SIG-M5 (cell line): Measurements from ENCODE around the gene TMEM258.

Experiments used
- DNase-seq: peaks from one replicate; lab custom pipeline; 2025; lab: John Stamatoyannopoulos, UW

Gene TMEM258

DNA sequence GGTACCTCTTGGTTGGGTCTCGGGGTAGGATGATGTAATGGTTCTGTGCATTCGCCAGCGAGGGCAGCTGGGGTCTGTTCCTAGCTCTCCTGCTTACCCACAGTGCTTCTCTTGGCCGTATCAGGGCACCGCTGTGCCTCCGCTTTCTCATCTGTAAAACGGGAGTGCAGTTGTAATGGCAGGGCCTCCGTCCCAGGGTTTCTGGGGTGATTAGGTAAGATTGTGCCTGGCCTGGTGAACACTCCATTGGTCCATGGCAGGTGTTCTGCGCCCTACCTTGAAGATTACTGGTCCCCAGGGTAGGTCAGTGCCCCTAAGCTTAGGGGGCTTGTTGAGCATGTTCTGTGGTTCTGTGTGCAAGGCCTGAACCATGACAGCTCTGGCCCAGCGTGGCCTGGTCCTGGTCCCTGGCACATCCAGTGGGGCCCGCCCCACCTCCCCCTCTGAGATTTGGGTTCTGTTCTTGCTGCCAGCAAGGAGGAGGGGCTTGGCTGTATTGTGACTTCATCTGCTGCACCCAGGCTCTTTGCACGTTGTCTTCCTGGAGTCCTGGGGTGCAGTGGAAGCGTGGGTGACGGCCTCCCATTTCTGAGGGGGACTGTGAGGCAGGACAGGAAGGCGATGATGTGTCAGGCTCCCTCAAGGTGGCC lies 35.1 kb downstream of the TMEM258 start:
- DNase-seq: no peak

DNA sequence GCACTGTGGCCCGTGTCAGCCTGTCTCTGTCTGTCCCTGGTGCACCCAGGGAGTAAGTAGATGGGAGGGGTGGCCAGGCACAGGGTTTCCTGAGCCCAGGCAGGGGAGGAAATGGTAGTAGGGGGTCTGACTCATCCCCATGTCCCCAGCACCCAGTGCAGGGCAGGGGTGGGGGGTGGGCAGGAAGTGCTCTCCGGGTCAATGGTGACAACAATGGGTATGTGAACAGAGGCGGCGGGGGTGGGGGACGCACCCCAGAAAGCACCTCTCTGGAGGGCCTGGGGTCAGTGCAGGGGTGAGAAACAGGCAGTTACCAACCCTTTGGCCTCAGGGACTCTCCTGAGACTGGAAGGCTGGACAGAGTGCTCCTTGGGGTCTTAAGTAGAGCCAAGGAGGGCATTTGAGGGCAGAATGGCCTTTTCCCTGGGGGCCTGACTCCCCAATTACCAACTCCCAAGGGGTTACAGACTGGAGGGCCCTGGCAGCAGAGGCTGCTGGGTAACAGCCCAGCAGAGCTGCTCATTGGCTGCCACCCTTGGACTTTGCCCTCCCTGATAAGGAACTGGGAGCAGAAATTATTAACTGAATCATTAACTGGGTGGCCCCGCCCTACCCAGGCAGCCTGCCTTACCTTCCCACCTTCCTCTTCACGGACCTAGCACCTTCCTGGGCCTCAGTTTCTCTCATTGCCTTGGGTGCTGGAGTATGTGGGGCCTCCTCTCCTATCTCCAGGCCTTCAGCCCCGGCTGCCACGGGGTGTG lies 35.8 kb downstream of the TMEM258 start:
- DNase-seq: no peak

DNA sequence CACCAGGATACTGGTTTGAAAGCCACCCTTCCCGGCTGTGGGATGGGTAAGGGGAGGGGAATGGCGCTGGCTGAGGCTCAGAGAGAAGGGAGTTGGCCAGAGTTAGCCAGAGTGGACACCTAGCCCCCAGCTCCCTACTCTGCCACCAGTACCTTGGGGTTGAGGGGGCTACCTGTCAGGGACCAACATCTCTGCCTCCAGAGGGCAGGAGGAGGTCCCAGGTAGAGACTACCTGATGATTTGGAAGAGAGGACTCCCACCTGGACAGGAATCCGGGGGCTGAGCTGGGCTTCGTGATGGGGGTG lies 36.3 kb downstream of the TMEM258 start:
- DNase-seq: no peak

DNA sequence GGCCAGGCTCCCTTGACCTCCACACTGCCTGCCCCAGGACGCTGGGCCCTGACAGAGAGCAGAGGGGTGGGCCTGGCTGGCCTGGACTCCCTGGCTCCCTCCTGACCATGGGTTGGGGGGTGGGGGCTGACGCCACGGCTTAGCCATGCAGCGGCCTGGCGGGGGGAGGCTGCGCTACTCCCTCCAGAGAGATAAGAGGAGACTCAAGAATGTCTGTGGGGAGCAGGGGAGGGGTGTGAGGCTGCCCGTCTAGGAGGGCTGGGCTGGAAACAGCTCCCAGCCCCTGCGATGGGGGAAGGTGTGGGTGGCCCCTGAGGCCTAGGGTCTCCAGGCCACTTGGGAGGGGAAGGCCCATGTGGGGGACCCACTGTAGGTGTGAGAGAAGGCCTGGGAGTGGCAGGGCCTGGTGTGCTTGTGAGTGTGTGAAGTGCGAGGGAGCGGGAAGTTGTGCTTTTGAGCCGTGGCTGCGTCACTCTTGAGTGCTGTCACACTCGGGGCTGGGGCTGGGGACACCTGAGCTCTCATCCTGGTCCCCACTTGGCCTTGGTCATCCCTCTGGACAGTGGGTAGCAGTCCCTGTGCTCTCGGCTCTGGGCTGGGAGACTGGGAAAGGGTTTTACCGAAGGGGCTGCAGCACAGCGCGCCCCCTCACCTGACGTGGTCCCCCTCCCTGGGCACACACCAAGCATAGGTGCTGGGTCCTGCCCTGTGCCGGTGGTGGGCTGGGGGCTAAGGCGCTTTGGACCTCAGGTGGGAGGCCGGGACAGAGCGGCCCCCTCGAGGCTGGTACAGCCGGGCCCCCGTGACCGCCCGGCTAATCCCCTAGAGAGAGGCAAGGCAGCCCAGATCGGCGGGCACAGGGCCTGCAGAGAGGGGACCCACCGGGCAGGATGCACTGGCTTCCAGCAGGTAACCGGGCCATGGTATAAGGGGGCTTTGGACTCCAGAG lies 37.6 kb downstream of the TMEM258 start:
- DNase-seq: no peak

DNA sequence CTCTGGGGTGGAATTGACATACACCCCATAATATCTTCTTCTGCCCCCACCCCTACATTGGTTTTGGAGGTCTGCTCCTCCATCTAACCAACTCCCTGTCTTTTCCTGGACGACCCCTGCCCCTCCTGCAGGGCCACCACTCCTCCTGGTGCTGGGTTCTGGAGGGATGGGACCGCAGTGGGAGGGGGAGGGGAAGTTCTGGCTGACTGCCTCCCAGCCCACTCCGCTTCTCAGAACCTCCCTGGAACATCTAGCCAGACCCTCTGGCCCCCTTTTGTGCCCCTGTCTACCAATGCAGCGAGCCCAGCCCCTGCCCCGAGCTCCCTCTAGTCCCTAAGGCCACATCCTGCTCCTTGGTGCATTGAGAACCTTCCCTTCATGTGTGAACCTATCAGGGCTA lies 38.7 kb downstream of the TMEM258 start:
- no peak for DNase-seq

DNA sequence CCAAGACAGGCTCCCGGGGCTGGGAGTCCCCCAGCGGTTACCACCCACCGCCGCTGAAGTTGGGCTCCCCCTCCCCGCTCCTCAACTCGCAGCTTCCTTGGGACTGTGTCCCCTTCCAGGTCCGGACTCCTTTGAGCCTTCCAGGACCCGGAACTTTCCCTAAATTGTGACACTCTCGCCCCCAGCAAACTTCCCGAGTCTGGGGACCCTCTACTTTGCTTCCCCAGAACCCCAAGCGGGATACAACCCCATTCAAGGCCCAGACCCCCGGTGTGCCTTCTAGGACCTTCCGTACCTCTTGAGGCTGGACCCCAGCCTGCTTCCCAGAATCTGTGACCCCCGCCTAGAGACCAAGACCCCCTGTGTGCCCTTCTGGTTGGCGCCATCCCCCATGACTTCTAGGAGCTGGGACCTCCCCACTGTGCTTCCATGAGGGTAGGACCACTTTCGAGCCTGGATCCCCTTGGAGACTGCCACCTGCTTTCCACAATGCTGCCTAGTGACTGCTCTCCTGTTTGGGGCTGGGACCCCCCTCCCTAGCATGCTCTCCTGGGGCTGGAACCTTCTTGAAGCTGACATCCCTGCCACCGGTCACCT lies 39.4 kb downstream of the TMEM258 start:
- no peak for DNase-seq

DNA sequence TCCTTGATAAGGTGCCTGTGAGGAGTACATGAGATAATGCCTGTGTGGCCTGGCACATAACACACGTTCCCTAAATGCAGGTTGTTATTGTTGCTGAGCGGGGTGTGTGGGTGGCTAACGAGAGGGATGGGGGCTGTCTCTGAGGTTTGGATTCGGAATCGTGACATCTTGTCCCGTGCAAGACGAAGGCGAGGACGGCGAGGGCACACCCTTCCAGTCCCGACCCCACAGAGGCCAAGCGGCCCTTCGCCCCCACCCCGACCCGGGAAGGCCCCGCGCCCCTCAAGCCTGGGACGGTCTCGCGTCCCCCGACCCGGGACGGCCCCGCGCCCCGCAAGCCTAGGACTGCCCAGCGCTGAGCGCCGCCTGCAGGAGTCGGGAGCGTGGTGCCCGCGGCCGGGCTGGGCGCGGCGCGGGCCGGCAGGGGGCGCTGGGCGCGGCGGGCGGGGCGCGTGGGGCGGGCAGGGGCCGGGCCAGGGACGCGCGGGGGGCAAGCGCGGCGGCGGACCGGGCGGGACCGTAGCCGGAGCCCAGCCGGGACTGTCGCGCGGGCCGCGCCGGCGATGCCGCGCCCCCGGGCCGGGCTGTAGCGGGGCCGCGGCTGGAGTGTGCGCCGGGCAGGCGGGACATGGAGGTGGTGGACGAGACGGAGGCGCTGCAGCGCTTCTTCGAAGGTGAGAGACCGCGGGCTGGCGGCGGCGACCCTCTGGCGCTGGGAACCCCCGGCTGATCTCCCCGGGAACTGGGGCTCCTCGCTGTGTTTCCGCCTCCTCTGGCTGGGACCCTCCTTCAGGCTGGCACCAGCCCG lies 40.1 kb downstream of the TMEM258 start, which contains the start of gene MYRF:
TSS of gene MYRF (plus strand) at position 520 of the 808 bp plus-strand sequence. CDS start at position 629, 109 bp downstream.
- no peak for DNase-seq

DNA sequence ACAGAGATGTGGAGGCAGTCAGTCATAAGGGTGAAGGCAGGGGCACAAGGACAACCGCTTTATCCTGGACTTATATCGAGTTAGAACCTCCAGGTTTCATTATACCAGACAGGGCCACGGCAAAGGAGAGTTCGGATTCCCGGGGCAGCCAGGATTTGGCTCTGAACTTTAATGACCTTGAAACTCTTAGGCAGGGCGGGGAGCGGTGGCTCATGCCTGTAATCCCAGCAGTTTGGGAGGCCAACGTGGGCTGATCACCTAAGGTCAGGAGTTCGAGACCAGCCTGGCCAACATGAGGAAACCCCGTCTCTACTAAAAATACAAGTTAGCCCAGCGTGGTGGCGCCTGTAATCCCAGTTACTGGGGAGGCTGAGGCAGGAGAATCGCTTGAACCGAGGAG lies 41.0 kb downstream of the TMEM258 start:
- no peak for DNase-seq

DNA sequence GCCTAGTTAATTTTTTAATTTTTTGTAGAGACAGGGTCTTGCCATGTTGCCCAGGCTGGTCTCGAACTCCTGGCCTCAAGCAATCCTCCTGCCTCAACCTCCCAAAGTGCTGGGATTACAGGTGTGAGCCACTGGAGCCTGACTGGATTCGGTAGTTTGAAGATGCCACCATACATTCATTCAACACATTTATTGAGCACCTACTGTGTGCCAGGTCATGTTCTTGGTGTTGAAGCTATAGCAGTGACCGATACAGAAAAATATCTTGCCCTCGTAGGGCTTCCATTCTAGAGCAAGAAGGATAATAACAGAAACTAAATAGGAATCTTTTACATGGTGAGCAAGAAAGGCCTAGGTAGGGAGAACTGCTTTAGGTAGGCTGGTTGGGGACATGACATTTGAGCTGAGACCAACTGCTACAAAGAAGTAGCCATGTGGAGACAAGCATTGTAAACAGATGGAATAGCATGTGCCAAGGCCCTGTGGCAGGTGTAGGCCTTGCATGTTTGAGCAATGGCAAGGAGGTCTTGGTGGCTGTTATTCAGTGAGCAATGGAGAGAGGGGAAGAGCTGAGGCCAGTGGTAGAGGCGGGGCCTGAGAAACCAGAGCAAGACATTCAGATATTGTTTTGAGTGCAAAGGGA lies 41.6 kb downstream of the TMEM258 start:
- no peak for DNase-seq

DNA sequence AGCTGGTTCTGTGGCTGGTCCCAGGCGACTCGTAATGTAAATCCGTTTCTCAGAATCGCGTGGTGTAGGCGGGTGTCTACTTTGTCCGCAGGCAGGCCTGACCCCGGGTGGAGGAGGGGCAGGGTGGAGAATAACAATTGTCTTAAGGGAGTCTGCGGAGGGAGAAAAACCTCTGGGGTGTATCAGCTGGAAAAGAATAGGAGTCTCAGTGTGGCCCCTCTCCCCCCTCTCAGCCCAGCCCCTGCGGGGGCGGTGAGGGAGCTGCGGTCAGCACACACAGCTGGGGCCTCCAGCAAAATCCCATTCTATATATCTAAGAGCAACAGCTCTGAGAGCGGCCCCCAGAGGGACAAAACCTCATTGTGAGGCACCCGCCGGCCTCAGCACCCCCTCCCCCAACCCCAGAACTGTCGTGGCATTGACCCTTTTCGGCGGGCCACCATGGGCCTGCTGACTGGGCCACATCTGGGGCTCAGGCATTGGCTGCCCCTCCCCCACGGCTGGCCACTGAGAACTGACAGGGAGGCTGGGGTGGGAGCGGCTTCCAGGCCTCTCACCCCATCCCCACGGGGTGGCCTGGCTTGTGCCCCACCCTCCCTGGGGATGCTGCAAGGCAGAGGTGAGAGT lies 42.7 kb downstream of the TMEM258 start:
- DNase-seq: no peak

DNA sequence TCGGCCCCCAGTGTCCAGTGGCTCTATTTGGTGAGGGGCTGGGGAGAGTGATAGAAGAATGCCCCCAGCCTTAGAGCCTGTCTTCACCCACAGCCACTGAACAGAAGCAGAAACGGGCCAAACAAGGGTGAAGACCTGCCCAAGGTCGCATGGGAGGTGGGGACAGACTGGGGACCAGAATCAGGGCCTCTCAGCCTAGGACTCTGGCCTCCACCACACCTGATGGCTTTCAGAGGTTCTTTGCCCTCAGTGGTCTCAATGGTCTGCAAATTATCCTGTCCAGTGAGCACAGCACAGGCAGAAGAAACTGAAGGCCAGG lies 44.5 kb downstream of the TMEM258 start:
- DNase-seq: no peak

DNA sequence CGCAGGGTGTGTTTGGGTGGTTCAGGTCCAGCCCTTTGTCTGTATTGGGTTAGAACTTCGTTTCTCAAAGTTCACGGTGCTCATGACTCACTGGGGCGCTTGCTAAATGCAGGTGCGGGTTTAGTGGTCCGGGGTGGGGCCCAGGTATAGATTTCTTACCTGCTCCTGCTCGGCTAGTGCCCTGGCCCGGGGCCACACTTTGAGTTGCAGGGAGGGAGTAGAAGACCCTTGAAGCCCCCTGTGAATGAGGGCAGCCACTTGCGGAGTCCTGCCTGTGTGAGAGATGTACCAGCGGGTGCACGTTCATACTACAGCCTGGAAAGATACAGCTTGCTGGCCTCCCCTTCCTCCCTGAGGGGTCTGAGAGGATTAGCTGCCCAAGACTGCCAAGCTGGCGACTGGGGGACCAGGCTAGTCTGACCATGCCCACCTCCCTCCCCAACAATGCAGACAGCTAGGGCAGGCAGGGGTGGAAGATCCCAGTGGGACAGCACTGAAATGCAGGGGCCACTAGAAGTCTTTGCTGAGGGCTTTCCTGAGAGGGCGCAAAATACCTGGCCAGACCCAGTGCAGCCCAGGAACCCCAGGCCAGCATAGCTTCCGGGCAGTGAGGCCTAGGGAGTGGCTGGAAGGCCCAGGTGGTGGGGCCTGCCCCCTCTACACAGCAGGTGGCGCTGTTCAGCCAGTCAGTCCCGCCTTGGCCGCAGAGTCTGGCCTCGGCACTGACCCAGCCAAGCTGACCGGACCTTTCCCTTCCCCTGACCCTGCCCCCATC lies 45.0 kb downstream of the TMEM258 start:
- no peak for DNase-seq

DNA sequence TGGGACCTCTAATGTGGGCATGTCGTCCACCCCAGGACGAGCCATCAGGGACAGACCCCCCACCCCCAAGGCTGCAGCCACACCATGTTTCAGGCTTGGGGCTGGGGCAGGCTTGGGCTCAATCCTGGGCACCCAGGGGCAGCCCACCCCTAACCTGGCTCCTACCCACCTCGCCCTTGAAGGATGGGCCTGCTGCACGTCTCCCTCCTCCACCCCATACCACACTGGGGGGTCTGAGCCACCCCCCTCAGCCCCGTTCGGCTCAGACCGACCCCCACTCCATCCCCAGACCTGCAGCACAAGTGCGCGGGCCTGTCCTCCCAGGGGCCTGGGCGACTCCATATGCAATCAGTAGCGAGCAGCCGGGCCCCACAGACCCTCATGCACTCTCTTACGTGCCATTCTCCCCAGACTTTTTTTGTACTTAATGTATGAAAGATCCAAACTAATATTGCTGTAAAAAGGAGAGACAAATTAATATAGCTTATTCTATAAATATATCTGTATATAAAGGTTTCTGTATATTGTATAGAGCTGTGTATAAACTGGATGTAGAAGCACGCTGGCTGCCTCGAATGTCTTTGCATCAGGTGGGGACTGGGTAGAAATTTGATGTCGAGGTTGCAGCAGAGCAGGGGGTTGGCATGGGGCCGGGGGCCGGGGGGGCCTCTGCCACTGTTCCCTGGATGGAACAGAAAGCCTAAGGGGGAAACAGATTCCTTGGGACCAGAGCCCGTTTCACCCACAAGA lies 45.8 kb downstream of the TMEM258 start:
- DNase-seq: no peak

DNA sequence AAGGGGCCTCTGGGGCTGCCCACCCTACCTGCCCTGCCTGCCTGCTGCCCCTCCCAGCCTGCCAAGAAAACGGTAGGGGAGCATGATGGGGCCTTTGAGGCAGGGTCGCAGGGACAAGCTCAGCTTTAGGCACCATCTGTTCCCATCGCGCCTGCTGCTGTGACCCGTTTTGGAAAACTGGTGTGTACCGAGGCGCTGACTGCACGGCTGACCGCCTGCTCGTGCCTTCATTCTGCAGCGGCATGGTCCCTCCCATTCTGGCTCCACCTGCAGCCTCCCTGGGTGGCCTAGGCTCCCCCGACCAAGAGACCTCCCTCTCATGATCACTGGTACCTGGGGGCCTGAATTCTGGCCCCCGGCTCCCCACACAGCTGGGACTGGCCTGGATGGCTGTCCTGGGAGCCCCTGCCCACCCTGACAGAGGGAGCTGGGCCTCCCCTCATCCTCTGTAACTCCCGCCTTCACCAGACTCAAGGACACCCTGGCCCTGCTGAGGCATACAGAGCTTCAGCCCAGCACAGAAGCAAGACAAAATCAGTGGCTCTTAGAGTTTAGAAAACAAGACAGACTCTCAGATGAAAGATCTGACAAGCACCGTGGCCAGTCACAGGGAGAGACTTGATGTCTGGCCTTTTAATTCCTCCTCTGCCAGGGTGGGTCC lies 46.5 kb downstream of the TMEM258 start:
- no peak for DNase-seq

DNA sequence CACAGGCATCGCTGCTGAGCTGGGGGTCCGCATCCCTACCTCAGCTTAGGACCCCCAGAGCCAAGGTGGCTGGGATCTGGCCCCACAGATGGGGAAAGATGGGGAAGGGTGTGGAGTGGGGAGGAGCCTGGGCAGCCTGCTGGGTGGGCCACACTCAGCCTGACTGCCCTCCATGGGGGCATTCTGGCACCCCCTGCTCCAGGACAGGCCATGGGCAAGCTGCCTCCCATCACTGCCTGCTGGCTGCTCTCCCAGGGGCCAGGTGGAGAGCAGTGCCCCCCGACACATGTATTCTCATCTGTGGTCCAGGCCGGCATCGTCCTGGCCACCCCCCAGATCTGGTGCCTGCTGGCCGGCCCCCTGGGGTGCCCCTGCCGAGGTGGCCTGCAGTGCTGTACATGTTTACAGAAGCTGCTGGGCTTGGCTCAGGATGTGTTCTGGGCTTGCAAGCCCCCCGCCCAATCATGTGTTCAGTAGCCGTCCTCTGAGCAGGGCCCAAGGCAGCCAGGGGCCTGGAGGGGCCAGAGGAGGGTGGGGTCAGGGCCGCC lies 47.7 kb downstream of the TMEM258 start:
- DNase-seq: no peak

DNA sequence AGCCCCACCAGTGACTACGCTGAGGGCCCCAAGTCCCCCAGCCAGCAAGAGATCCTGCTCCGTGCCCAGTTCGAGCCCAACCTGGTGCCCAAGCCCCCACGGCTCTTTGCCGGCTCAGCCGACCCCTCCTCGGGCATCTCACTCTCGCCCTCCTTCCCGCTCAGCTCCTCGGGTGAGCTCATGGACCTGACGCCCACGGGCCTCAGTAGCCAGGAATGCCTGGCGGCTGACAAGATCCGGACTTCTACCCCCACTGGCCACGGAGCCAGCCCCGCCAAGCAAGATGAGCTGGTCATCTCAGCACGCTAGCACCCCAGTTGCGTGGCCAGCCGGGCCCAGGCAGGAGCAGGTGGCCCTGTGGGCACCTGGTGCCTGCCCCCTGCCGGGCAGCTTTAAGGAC lies 48.2 kb downstream of the TMEM258 start:
- DNase-seq: no peak

DNA sequence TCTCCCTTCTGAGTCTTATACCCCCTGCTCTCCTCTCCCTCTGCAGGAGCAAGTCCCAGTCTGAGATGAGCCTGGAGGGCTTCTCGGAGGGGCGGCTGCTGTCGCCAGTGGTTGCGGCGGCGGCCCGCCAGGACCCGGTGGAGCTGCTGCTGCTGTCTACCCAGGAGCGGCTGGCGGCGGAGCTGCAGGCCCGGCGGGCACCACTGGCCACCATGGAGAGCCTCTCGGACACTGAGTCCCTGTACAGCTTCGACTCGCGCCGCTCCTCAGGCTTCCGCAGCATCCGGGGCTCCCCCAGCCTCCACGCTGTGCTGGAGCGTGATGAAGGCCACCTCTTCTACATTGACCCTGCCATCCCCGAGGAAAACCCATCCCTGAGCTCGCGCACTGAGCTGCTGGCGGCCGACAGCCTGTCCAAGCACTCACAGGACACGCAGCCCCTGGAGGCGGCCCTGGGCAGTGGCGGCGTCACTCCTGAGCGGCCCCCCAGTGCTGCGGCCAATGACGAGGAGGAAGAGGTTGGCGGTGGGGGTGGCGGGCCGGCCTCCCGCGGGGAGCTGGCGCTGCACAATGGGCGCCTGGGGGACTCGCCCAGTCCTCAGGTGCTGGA lies 48.8 kb downstream of the TMEM258 start:
- DNase-seq: no peak

DNA sequence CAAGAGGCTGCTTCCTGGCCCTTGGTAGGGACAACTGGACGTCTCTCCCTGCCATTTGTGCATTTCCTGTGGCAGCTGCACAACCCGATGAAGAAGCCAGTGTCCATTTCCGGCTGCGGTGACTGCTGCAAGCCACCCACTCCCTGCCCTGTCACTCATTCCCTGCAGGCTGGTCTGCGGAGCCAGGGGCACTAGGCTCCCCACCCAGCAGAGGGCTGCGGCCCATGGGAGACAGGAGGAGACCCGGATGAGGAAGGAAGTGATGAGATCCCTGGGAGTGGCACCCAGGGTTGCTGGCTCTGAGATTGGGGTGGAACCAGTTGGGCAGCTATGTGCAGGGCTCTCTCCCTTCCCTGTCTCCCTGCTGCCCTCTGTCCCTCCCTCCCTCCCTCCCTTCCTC lies 50.0 kb downstream of the TMEM258 start:
- no peak for DNase-seq
